HG02610 (cell line): ENCODE results near the gene DCBLD1.
A peak's percentile ranks its signal among the peaks of the same experiment; 100 is the strongest.

Experiments used
- ATAC-seq: cut with Tn5 transposase; IDR thresholded peaks from one replicate; pipeline ENCODE4 v1.9.1; 2021; ENCODE audit warnings: mild to moderate bottlenecking, moderate library complexity; ENCODE audit not compliant: unreplicated experiment

DCBLD1 gene

DNA sequence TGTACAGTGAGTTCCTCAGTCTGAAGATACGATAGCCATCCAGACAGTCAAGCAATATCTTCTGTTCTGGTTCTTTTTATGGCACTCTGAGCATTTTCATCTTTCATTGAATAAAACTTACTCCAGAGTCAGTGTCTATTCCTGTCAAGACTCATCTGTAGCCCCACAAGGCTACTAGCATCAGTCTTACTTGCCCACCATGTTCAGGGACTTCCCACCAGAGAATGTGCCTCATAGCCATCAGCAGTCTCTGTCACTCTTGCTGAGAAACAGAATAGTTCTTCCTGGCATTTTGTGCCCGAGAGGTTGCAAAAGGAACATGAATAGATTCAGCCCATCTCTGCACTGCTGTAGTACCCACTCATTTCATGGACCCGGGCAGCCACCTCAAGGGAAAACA lies 12.7 kb upstream of the DCBLD1 start:
- ATAC-seq, result no peak

DNA sequence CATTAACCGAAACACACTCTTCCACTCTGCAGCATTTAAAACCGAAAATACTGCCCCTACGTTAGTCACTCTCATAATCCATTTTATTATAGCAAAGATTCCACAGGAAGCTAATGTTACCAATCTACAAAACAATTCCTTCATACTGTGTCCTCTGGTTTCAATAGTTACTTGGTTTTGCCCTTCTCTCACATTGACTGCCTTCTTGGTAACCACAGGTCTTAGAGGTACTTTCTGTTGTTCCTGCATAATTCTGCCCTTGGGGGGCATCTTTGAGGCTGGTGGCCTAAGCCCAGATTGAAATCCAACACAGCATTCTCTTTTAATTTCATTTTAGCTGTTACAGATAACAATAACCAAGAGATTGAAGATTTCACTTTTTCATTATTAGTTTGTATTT lies 9.8 kb upstream of the DCBLD1 start:
- no peak for ATAC-seq

DNA sequence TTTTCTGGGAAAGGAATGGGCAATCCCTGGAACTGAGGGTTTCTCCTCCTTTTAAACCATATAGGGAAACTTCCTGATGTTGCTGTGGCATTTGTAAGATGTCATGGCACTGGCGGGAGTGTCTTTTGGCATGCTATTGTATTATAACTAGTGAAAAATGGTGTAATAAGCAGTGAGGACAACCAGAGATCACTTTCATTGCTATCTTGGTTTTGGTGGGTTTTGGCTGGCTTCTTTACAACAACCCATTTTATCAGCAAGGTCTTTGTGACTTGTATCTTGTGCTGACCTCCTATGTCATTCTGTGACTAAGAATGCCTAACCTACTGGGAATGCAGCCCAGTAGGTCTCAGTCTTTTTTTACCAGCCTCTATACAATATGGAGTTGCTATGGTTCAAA lies 9.1 kb upstream of the DCBLD1 start:
- ATAC-seq, result no peak

DNA sequence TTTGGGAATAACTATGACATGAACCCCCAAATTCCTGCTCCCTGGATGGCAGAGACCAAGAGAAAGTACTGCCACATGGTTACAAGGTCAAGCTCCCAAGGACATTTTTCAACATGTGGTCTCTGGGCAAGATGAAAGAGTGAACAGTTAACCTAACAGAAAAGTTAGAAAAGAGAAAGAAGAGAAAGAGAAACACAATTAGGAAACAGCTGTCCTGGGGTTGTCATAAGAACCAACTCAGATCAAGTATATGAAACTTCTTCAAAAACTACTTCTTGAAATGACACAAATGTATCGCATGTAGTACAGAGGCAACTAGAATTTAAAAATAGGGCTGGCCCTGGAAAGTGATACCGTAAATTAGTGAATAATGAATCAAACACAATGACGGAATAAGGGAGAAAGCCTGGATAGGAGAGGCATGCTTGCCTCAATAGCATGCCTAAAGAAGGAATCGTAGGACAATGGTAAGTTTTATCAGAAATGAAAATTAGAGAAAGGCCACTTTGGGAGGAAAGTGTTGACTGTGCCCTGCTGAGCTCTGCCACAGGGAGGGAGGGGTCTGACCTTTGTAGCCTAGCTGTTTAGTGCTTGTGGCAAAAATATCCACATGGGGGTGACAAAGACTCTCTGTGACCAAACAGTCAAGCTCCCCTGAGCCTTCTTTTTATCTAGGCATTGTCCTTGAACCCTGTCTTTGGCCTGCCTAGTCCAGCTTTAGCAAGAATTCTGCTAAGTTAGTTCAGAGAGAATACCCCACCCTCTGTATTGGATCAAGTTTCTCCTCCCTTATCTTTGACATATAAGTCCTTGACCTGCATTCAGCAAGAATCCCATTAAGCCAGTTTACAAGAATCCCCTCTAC lies 4.3 kb upstream of the DCBLD1 start:
- peak; percentile 30 for ATAC-seq

DNA sequence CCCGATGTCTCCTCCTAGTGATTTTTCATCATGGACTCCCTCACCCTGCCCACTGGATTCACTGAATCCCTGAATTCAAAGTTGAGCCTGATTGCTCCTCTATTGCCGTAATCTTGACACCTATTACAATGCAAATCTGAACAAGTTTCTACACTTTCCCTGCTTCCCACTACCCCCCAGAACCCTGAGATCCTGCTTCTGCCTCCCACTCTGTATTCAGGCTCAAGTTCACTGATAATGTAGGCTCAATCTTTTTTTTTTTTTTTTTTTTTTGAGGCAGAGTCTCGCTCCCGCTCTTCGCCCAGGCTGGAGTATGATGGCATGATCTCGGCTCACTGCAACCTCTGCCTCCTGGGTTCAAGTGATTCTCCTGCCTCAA lies 3.6 kb upstream of the DCBLD1 start:
- no peak for ATAC-seq

DNA sequence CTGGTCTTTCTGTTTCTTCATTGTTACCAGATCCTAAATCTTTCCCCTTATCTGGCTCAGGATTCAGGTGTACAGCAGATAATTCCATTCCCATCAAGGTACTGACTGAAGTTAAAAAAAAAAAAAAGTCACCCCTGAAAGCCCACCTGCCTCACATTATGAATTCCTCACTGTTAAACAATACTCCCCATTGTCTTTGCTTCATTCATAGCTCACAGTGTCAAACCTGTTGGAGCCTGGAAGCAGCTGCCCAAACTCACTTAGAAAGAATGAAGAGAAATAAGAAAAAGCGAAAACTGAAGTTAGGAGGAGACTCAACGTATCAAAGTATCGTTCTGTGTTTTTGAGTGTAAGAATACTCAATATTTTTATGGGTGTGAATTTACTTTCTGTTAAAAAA lies 1.8 kb upstream of the DCBLD1 start:
- ATAC-seq, result no peak

DNA sequence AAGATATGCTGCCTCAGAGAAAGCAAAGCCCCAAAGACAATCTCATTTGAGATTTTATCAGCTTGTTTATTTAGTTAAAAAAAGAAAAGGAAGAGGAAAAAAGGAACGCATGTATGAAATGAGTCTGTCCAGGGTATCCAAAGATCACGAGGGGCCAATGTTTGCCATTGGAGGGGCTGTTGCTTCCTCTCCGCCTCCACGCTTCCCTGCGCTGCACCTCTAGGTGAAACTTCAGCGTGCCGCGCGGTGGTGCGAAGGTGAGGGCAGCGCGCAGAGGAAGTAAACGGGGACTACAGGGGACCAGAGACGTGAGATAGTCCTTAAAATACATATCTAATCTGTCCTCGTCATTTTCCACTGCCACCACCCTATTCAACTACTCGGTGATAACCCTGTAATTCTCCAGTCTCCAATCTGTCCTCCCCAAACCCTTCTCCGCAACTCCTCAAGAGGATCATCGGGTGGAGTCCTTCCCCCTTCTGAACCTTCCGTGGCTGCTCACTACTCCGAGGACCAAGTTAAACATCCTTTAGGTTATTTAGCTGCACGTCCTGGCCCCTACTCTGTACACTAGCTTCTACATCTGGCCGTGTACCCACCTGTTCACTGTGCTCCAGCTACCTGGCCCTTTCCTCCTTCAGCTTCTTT lies 1.1 kb upstream of the DCBLD1 start:
- ATAC-seq, result no peak

DNA sequence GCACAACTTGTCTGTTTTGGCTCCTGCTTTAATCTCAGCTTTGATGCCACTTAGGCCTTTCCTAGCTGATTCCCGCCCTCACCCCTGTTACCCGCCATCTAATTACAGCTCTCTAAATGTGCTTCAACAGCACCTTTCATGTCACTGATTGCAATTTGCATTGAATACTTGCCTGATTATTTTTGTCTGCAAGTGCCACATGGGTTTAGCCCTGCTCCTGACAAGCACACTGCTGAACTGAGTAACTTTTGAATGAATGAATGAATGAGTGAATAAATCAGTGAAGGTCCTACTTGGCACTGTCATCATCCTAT lies 591 bp upstream of the DCBLD1 start:
- ATAC-seq, result no peak

DNA sequence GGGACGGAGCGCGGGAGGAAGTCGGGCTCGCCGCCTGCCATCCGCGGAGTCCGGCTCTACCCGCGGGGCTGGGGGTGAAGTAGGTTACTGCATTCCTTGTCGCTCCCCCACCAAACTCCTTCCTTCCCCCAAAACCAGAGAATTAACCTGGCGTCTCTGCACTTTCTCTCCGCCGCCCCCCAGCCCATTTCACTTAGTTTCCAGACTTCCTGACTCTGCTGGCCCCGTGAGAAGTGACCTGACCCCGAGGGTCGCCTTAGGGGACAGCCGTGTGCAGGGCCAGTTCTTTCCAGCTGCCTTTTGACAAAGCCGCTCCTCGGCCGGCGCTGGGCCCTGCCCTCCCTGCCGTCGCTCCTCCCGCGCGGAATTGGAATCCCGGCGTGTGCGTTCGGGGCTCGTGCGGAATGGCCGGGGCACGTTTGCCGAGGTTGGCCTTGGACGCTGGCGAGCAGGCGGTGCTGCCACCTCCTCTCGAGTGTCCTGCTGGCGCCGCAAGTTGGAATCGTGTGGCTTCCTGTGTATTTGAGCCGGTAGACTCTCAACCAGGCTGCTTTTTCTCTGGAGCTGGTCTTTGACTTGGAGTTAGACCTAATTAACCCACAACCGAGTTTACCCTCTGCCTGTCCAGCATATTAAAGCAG lies 650 bp downstream of the DCBLD1 start:
- no peak for ATAC-seq

DNA sequence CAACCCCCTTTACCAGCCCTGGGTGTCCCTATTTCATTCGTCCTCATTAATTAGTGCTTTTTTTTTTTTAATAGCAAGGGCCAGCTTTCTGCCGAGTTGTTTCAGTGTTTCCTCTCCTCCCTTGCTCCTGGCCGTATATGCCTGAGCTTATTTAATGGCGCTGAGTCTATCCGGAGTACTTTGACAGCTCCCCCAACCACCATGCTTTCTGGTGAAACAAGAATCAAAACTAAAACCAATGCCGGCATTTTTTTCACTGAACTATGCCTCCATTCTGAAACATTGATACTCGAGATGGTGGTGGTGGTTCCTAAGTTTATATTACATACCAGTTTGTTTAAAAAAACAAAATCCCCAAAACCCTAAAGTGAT lies 1.2 kb downstream of the DCBLD1 start:
- ATAC-seq, result no peak

DNA sequence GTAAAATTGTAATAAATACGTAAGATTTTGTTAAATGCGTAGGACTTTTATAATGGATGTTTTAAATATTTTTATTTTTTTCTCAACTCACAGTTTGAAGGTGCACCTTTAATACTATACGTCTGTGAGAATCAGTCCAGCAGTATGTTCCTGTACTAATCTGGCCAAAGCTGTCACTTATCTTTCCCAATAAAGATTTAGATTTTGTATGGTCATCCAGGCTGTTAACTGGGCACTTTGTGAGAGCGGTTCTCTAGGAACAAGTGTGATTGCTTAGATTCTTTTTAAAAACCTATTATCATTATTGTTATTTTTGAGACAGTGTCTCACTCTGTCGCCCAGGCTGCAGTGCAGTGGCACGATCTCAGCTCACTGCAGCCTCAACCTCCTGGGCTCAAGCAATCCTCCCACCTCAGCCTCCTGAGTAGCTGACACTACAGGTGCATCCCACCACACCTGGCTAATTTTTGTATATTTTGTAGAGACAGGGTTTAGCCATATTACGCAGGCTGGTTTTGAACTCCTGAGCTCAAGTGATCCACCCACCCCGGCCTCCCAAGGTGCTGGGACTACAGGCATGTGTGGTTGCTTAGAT lies 1.7 kb downstream of the DCBLD1 start:
- no peak for ATAC-seq

DNA sequence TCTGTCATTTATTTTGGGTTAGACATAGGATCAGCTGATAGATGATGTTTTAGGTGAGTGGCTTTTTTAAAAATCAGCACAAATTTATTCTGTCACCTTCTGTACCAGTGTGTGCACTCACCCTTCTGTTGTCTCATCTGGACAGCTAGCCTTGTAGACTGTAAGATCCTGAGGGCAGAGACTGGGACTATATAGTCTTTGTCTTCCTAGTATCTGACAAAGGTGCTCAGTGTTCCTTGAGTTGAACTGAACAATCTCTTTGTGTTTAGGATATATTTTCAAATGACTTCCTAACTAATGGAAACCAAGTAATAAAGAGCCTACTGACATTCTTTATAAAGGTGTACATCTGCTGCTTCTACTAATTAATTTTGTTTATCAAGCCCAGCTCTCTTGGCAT lies 3.0 kb downstream of the DCBLD1 start:
- no peak for ATAC-seq

DNA sequence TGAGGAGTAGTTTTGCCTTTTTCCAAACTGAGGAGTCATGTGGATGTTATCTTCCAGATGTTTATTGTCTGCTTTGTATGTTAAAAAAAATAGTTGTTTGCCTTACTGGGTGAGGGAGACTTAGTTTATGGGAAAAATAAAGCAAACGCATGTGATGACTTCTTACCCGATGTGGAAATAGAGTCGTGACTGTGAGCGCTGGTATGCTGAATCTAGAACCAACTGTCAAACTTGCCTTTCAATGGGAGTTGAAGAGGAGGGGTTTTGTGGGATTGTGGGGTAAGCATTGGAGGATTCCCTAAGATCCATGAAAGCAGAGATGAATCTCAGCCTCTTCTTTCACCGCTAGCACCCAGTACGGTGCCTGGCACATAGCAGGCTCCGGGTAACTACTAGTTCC lies 5.3 kb downstream of the DCBLD1 start:
- ATAC-seq, result no peak

DNA sequence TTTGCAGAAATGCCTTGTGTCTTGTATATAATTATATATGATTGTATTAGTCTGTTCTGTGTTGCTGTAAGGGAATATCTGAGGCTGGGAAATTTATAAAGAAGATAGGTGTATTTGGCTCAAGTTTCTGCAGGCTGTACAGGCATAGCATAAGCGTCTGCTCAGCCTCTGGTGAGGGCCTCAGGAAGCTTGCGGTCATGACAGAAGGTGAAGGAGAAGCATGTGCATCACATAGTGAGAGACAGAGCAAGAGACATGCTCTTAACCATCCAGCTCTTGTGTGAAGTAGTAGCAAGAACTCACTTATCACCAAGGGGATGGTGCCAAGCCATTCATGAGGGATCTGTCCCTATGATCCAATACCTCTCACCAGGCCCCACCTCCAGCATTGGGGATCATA lies 6.5 kb downstream of the DCBLD1 start:
- ATAC-seq, result no peak

DNA sequence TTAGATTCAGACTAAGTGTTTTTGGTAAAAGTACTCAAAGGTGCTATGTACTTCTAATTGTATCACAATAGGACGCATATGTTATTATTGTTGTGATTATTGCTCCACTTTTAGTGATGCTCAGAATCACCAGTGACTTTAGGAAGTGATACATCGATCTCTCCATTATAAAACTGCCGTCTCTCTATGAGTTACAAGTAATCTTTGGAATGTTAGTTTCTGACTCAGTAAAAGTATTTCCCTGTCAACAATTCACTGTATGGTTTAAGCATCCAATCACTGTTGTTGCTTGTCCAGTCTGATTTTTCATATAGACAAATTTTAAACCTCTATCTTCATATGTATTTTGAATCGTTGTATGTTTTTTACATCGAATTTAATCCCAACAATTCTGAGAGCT lies 9.4 kb downstream of the DCBLD1 start:
- no peak for ATAC-seq

DNA sequence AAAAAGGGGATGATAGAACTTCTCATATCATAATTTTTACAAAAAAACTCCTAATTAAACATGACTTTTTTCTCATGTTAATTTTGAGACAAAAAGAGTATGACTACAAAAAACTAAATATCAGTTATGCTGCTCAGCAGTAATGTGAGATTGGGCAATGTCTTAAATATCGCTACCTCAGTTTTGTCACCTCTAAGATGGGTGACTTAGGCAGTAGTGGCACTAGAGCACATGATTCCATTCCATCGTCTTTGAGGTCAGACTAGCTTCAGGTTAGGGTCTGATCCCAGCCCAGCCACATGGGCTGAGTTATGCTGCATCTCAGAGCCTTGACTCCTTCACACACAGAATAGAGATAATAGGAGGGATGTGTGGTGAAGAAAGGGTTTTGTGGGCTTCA lies 11.0 kb downstream of the DCBLD1 start:
- ATAC-seq, result no peak

DNA sequence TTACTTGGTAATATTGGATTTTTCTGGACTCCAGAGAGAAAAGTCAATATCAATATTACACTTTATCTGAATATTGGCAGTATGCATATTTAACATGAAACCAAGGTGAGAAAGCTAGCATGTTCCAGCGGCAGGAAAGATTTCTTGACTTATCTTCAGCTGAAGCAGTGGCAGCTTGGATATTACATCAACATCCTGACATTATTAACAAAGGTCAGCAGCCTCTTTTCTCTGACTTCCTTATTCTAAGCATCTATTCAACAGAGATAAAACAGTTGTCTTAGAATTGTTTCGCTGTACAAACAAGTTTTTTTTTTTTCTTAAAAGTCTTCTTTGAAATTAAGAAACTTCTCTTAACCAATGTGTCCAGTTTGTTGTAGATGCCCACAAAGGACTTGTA lies 11.8 kb downstream of the DCBLD1 start:
- ATAC-seq, result no peak

DNA sequence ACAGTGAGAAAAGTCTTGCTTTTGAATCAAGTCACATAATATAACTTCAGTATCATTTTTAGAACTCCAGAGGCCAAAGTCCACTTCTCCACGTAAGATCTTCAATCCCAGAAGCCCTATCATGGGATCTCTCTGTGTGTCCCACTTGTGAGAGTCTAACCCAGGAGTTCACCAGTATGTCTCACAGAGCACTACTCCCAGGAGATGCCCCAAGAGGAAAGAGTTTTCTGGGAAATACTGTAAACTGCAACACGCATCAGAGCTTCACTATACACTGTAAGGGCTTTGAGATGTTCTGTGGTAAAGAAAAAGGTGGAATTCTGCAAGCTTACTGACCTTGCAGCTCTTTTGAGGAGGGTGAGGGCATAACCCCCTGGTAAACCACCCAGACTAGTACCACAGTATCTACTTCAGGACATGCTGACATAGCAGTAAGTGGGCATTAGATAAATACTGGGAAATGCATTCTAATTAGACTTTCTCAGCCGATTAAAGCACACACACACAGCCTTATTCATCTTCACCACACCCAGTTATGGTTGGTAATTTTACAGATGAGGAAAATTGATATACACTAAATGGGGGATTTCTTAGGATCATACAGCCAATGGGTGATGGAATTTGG lies 12.3 kb downstream of the DCBLD1 start:
- no peak for ATAC-seq

DNA sequence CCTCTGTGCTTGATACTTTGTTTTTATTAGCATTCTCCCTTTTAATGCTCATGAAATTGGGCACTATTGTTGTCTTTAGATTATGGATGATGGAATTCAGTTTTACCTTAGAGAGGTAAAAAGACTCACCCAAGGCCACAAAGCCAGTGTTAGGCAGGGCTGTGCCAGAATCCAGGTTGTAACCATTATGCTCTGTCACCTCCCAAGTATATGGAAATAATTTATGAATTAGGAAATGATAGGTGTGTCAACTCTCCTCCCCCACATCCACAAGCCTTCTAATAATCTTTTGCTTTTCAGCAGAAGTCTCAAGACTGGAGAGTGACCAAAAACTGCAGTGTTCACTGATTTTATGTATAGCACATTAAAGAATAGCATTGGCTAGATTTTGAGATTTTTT lies 13.0 kb downstream of the DCBLD1 start:
- ATAC-seq, result no peak

DNA sequence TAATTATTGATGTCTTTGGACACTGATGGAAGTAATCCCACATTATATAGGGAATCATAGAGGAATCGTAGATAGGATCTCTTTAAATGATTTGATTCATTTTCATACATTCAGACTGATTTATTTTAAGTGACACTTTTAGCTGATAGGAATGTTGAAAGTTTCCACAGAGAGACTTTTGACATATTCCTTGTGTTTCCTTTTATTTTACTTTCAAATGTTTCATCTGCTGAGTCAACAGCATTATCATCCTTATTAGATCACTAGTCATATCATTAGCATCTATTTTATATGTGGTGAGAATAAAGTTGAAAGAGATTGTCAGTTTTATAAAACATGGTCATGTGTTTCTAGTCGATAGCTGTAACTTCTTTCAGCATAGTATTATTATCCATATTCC lies 13.4 kb downstream of the DCBLD1 start:
- ATAC-seq, result no peak

DNA sequence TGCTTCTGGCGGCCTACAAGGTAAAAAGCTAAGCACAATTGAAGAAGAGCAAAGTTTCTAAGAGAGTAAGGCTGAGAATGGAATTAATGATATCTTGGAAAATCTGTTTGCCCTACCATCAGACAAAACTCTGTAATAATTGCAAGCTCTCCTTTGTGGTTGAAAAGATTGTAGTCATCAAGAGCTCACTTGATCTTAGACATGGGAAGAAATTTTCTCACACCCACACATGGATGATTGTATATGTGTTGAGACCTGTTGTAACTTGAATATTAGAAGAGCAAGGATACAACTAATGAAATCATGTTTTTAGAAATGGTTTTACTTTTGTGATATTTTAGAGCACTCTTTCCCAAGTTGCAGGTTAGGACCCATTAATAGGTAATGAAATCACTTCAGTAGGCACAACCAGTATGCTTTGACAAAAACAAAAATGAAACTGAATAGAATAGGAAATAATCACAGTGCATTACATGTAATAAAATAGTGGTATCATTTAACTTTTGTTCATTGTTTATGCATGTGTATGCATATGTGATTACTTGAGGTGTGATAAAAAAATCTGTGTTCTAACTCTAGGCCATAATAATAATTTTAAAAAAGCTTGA lies 14.0 kb downstream of the DCBLD1 start:
- ATAC-seq, result peak; percentile 46
